Calu3 (cell line): ENCODE measurements around the gene MEA1. TPM values are rescaled to one million over a fixed set of nuclear protein-coding genes. Genes with fewer than 3 reads are reported as not detected.
A peak's percentile ranks its signal among the peaks of the same experiment; 100 is the strongest.

ENCODE experiments used
- BruUV-seq: library from RNA; stranded (reverse); fragments of 400-500 nt; replicated peaks from 2 replicates; lab custom pipeline; 2021; lab: Mats Ljungman, UMichigan
- CTCF ChIA-PET: fragments of 300-600 bp; sonication (Branson Sonifier 250); formaldehyde crosslinking; loops from one replicate; lab custom pipeline; 2022; ENCODE audit warnings: antibody characterized with exemption; lab: Charles Lee
- DNase-seq: peaks from one replicate; pipeline ENCODE4 v3.0.0; 2022
- H3K27ac Mint-ChIP-seq: one replicate; pipeline ENCODE4 v1.8.0; 2022; ENCODE audit warnings: mixed read lengths; ENCODE audit not compliant: unreplicated experiment
- H3K27me3 Mint-ChIP-seq: one replicate; pipeline ENCODE4 v1.8.0; 2022; ENCODE audit warnings: mixed read lengths; ENCODE audit not compliant: unreplicated experiment
- H3K36me3 Mint-ChIP-seq: one replicate; pipeline ENCODE4 v1.8.0; 2022; ENCODE audit warnings: mild to moderate bottlenecking, moderate library complexity, mixed read lengths; ENCODE audit not compliant: insufficient read depth, unreplicated experiment
- H3K4me1 Mint-ChIP-seq: one replicate; pipeline ENCODE4 v1.8.0; 2022; ENCODE audit warnings: mild to moderate bottlenecking, low read depth, mixed read lengths; ENCODE audit not compliant: unreplicated experiment
- H3K4me3 Mint-ChIP-seq: one replicate; pipeline ENCODE4 v1.8.0; 2022; ENCODE audit warnings: mild to moderate bottlenecking, low read depth, moderate library complexity, mixed read lengths; ENCODE audit not compliant: unreplicated experiment
- H3K9me3 Mint-ChIP-seq: one replicate; pipeline ENCODE4 v1.8.0; 2022; ENCODE audit warnings: low read depth, mixed read lengths; ENCODE audit not compliant: unreplicated experiment
- intact Hi-C: fragments of 100-400 bp; cut with micrococcal nuclease; formaldehyde crosslinking; loops from one replicate; pipeline ENCODE4 v1.10.0; 2022; ENCODE audit not compliant: unreplicated experiment
- total RNA-seq: library from RNA; stranded (reverse); gene quantifications from 2 replicates; pipeline ENCODE4 v1.2.3, GENCODE V29; 2022
- TF ChIP-seq, protein P1 (sequence below): fragments of 200-600 bp; IDR thresholded peaks from one replicate; pipeline ENCODE4 v1.8.0; 2022; ENCODE audit warnings: antibody characterized with exemption; ENCODE audit not compliant: unreplicated experiment

The MEA1 gene
- total RNA-seq, 1 experiment from 2014 or later, result 115 TPM

DNA sequence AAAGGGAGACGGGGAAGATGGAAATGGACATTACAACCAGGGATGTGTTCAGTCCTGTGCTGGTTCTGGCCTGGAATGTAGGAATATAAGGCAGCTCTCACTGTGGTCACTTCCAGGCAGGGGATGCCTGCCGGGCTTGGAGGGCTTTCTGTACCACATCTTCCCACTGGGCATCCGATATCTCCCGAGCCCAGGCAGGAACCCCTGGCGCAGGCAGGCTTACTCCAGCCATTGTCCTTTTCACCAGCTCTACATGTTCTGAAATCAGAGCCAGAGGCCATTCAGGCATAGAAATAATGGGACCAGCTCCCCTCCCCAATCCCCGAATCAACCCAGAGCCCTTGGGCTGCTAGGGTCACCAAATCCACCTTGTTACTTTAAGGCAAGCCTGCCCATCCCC lies 1.4 kb downstream of the MEA1 start:
- no peak overlapping the region for H3K27ac Mint-ChIP-seq
- CTCF ChIA-PET, result interaction anchor here (0.8 to 2.8 kb wide), 2 partner anchors 131 to 170 kb away, joined by 3 to 15 read pairs; partner anchors contain the start of gene CUL9
- peak overlapping the region; percentile 97 for H3K4me3 Mint-ChIP-seq
- peaks cover 28% of the 10 kb centered on the region for H3K4me1 Mint-ChIP-seq
- no TSS peak for BruUV-seq
- no peak for DNase-seq
- no peaks in the 10 kb centered on the region for H3K27me3 Mint-ChIP-seq
- intact Hi-C loops, result loop anchor here (2.0 kb wide), 1 partner anchor 16 kb away; no protein-coding TSS in a partner anchor
- no peaks in the 10 kb centered on the region for H3K9me3 Mint-ChIP-seq
- peaks cover 30% of the 10 kb centered on the region for H3K36me3 Mint-ChIP-seq
- TF ChIP-seq, protein P1, sequence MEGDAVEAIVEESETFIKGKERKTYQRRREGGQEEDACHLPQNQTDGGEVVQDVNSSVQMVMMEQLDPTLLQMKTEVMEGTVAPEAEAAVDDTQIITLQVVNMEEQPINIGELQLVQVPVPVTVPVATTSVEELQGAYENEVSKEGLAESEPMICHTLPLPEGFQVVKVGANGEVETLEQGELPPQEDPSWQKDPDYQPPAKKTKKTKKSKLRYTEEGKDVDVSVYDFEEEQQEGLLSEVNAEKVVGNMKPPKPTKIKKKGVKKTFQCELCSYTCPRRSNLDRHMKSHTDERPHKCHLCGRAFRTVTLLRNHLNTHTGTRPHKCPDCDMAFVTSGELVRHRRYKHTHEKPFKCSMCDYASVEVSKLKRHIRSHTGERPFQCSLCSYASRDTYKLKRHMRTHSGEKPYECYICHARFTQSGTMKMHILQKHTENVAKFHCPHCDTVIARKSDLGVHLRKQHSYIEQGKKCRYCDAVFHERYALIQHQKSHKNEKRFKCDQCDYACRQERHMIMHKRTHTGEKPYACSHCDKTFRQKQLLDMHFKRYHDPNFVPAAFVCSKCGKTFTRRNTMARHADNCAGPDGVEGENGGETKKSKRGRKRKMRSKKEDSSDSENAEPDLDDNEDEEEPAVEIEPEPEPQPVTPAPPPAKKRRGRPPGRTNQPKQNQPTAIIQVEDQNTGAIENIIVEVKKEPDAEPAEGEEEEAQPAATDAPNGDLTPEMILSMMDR, result no peak

DNA sequence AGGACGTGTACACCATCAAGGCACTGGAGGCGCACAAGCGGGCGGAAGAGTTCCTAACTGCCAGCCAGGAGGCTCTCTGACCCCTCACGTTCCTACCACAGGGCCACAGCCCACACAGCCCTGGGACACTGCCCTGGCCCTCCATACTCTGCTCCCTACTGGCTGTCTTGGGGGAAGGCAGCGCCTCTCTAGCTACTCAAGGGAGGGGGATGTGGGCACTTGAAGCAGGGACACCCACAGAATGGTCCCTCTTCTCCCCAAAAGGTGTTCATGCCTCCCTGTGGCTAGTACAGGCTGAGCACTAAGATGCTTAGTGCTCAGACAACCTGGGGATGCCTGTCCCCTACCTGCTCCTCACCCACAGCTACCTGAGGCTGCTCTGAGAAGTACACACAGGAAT lies 2.5 kb downstream of the MEA1 start:
- TF ChIP-seq, protein P1, result no peak
- CTCF ChIA-PET, result interaction anchor here (0.6 to 1.4 kb wide), 3 partner anchors 10 to 292 kb away, joined by 3 to 6 read pairs (median 5); no protein-coding TSS in a partner anchor
- Mint-ChIP-seq H3K27me3 (no peaks in the 10 kb centered on the region), H3K27ac (no peak overlapping the region), H3K9me3 (no peaks in the 10 kb centered on the region), H3K4me3 (no peak overlapping the region), H3K36me3 (peaks cover 36% of the 10 kb centered on the region), H3K4me1 (peaks cover 28% of the 10 kb centered on the region)
- DNase-seq, result no peak
- no TSS peak for BruUV-seq
- intact Hi-C loops, result no loop called here

DNA sequence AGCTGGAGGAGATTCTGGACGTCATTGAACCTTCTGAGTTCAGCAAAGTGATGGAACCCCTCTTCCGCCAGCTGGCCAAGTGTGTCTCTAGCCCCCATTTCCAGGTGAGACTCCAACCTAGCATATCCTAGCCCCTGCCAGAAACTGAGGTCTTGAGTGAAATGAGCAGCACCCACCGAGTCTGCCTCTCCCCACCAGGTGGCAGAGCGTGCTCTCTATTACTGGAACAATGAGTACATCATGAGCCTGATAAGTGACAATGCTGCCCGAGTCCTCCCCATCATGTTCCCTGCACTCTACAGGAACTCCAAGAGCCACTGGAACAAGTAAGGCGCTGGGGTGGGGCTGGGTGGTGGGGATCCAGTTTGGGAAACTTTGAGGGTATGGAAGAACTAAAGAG lies 4.6 kb downstream of the MEA1 start:
- no peaks in the 10 kb centered on the region for H3K27me3 Mint-ChIP-seq
- CTCF ChIA-PET, result interaction anchor here (1.0 kb wide), 1 partner anchor 25 kb away, joined by 3 read pairs; the partner anchor contains the start of gene PPP2R5D
- TF ChIP-seq, protein P1, result peak; percentile 68
- DNase-seq, result peak; percentile 68
- H3K4me3 Mint-ChIP-seq, result no peak overlapping the region
- H3K4me1 Mint-ChIP-seq, result peaks cover 19% of the 10 kb centered on the region
- intact Hi-C loops, result loop anchor here (2.0 kb wide), 1 partner anchor 134 kb away; no protein-coding TSS in a partner anchor
- H3K9me3 Mint-ChIP-seq, result no peaks in the 10 kb centered on the region
- peaks cover 32% of the 10 kb centered on the region for H3K36me3 Mint-ChIP-seq
- no peak overlapping the region for H3K27ac Mint-ChIP-seq
- no TSS peak for BruUV-seq

DNA sequence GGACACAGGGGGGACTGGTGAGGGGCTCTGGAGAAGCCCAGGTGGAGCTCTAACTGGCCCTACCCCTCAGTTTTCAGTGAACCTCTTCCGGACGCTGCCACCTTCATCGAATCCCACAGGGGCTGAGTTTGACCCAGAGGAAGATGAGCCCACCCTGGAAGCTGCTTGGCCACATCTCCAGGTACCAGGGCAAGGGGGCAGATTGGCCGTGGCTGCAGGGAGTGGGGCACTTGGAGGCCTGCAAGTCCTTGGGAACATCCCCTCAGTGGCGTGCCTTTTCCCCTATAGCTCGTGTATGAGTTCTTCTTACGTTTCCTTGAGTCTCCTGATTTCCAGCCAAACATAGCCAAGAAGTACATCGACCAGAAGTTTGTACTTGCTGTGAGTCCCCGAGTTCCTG lies 6.6 kb downstream of the MEA1 start:
- Mint-ChIP-seq H3K4me3 (no peak overlapping the region), H3K9me3 (no peaks in the 10 kb centered on the region), H3K4me1 (peaks cover 4% of the 10 kb centered on the region), H3K27ac (no peak overlapping the region), H3K27me3 (no peaks in the 10 kb centered on the region), H3K36me3 (peaks cover 23% of the 10 kb centered on the region)
- TF ChIP-seq, protein P1, result no peak
- BruUV-seq, result no TSS peak
- CTCF ChIA-PET, result interaction anchor here (1.3 kb wide), 1 partner anchor 78 kb away, joined by 4 read pairs; the partner anchor contains the start of gene CNPY3
- intact Hi-C loops, result no loop called here
- no peak for DNase-seq
